SK-N-SH treated with all-trans-retinoic acid at 6 μM for 48 hours (cell line): Measurements from ENCODE around the gene EML1.

Source experiments
- ATAC-seq: fragments of 200-7000 bp; cut with Tn5 transposase; 3 replicates; pipeline ENCODE4 v1.9.1; 2020; ENCODE audit warnings: mild to moderate bottlenecking, moderate library complexity
- ARNTL ChIP-seq: fragments of 450-650 bp; formaldehyde crosslinking; IDR thresholded peaks from 2 replicates; pipeline ENCODE4 v1.5.0; 2020; ENCODE audit warnings: low read depth, mild to moderate bottlenecking, moderate library complexity, borderline replicate concordance
- CREB5 ChIP-seq: fragments of 250-450 bp; sonication (Bioruptor Pico); IDR thresholded peaks from 2 replicates; pipeline ENCODE4 v1.5.1; 2020; ENCODE audit warnings: low read depth, mild to moderate bottlenecking, moderate library complexity
- CSDC2 ChIP-seq: fragments of 250-450 bp; sonication (Bioruptor Pico); IDR thresholded peaks from 2 replicates; pipeline ENCODE4 v1.5.0; 2020; ENCODE audit warnings: mild to moderate bottlenecking, moderate library complexity
- ESRRG ChIP-seq: fragments of 250-450 bp; sonication (Bioruptor Pico); IDR thresholded peaks from 2 replicates; pipeline ENCODE4 v1.6.1; 2021; ENCODE audit warnings: mild to moderate bottlenecking
- GLIS3 ChIP-seq: fragments of 250-450 bp; sonication (Bioruptor Pico); IDR thresholded peaks from 2 replicates; pipeline ENCODE4 v1.5.0; 2020; ENCODE audit warnings: mild to moderate bottlenecking, moderate library complexity
- ISL1 ChIP-seq: fragments of 250-450 bp; sonication (Bioruptor Pico); IDR thresholded peaks from 2 replicates; pipeline ENCODE4 v2.1.2; 2022; ENCODE audit warnings: mild to moderate bottlenecking, moderate library complexity
- OSR1 ChIP-seq: fragments of 250-450 bp; sonication (Bioruptor Pico); IDR thresholded peaks from 2 replicates; pipeline ENCODE4 v1.8.0; 2022; ENCODE audit warnings: moderate library complexity, mild to moderate bottlenecking, inconsistent platforms
- RARB ChIP-seq: fragments of 250-450 bp; sonication (Bioruptor Pico); IDR thresholded peaks from 2 replicates; pipeline ENCODE4 v1.8.0; 2021; ENCODE audit warnings: mild to moderate bottlenecking, moderate library complexity
- SNAI2 ChIP-seq: fragments of 250-450 bp; sonication (Bioruptor Pico); IDR thresholded peaks from 2 replicates; pipeline ENCODE4 v1.5.0; 2020; ENCODE audit warnings: mild to moderate bottlenecking, moderate library complexity
- TCF4 ChIP-seq: fragments of 250-450 bp; sonication (Bioruptor Pico); IDR thresholded peaks from 2 replicates; pipeline ENCODE4 v1.8.0; 2021; ENCODE audit warnings: mild to moderate bottlenecking, moderate library complexity, borderline replicate concordance
- TOX ChIP-seq: fragments of 250-450 bp; sonication (Bioruptor Pico); IDR thresholded peaks from 2 replicates; pipeline ENCODE4 v1.8.0; 2021; ENCODE audit warnings: mild to moderate bottlenecking, moderate library complexity, borderline replicate concordance
- TSHZ2 ChIP-seq: fragments of 250-450 bp; sonication (Bioruptor Pico); IDR thresholded peaks from 2 replicates; pipeline ENCODE4 v1.5.0; 2020; ENCODE audit warnings: mild to moderate bottlenecking, moderate library complexity
- ZC3H10 ChIP-seq: fragments of 250-450 bp; sonication (Bioruptor Pico); IDR thresholded peaks from 2 replicates; pipeline ENCODE4 v1.5.1; 2021; ENCODE audit warnings: mild to moderate bottlenecking, moderate library complexity
- ZFP30 ChIP-seq: fragments of 450-650 bp; formaldehyde crosslinking; IDR thresholded peaks from 2 replicates; pipeline ENCODE4 v1.5.0; 2022; ENCODE audit warnings: mild to moderate bottlenecking, moderate library complexity
- ZNF70 ChIP-seq: fragments of 450-650 bp; formaldehyde crosslinking; IDR thresholded peaks from 2 replicates; pipeline ENCODE4 v1.5.0; 2020; ENCODE audit warnings: mild to moderate bottlenecking, moderate library complexity
- ZNF8 ChIP-seq: fragments of 450-650 bp; formaldehyde crosslinking; IDR thresholded peaks from 2 replicates; pipeline ENCODE4 v1.5.0; 2020; ENCODE audit warnings: mild to moderate bottlenecking, moderate library complexity
- TF ChIP-seq, protein P1 (sequence below): fragments of 250-450 bp; sonication (Bioruptor Pico); IDR thresholded peaks from 2 replicates; pipeline ENCODE4 v1.8.0; 2020; ENCODE audit warnings: mild to moderate bottlenecking, moderate library complexity, borderline replicate concordance
- TF ChIP-seq, protein P2 (sequence below): fragments of 250-450 bp; sonication (Bioruptor Pico); IDR thresholded peaks from 2 replicates; pipeline ENCODE4 v1.8.0; 2021; ENCODE audit warnings: low read depth, mild to moderate bottlenecking, moderate library complexity, borderline replicate concordance
- TF ChIP-seq, protein P3 (sequence below): fragments of 250-450 bp; sonication (Bioruptor Pico); IDR thresholded peaks from 2 replicates; pipeline ENCODE4 v1.5.1; 2021; ENCODE audit warnings: mild to moderate bottlenecking, moderate library complexity

The EML1 gene

DNA sequence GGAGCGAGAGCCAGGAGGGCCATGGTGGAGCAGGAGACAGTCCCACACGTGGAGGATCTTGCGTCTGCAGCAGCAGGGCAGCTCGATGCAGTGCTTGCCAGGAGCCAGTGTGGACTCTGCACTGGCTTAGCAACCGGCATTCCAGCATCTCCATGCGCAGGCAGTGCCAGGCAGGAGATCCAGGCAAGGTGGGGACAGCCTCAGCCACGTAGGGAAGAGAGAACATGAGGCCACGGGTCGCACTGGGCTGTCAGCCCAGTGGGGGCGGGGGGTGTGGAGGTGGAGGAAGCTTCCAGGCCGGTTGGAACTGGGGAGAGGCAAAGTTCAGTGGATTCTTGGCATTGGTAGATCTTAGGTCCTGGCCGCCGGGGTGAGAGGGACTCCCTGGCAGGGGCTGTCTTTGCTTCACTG is 151.0 kb downstream of the EML1 start:
- ATAC-seq: no peak
- TF ChIP-seq CSDC2 (CRISPR knock-in tag) (no peak), ISL1 (CRISPR knock-in tag) (no peak), SNAI2 (CRISPR knock-in tag) (no peak)
- TF ChIP-seq, protein P1, sequence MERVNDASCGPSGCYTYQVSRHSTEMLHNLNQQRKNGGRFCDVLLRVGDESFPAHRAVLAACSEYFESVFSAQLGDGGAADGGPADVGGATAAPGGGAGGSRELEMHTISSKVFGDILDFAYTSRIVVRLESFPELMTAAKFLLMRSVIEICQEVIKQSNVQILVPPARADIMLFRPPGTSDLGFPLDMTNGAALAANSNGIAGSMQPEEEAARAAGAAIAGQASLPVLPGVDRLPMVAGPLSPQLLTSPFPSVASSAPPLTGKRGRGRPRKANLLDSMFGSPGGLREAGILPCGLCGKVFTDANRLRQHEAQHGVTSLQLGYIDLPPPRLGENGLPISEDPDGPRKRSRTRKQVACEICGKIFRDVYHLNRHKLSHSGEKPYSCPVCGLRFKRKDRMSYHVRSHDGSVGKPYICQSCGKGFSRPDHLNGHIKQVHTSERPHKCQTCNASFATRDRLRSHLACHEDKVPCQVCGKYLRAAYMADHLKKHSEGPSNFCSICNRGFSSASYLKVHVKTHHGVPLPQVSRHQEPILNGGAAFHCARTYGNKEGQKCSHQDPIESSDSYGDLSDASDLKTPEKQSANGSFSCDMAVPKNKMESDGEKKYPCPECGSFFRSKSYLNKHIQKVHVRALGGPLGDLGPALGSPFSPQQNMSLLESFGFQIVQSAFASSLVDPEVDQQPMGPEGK (CRISPR knock-in tag): no peak
- TF ChIP-seq, protein P2, sequence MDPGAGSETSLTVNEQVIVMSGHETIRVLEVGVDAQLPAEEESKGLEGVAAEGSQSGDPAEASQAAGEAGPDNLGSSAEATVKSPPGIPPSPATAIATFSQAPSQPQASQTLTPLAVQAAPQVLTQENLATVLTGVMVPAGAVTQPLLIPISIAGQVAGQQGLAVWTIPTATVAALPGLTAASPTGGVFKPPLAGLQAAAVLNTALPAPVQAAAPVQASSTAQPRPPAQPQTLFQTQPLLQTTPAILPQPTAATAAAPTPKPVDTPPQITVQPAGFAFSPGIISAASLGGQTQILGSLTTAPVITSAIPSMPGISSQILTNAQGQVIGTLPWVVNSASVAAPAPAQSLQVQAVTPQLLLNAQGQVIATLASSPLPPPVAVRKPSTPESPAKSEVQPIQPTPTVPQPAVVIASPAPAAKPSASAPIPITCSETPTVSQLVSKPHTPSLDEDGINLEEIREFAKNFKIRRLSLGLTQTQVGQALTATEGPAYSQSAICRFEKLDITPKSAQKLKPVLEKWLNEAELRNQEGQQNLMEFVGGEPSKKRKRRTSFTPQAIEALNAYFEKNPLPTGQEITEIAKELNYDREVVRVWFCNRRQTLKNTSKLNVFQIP (CRISPR knock-in tag): no peak

DNA sequence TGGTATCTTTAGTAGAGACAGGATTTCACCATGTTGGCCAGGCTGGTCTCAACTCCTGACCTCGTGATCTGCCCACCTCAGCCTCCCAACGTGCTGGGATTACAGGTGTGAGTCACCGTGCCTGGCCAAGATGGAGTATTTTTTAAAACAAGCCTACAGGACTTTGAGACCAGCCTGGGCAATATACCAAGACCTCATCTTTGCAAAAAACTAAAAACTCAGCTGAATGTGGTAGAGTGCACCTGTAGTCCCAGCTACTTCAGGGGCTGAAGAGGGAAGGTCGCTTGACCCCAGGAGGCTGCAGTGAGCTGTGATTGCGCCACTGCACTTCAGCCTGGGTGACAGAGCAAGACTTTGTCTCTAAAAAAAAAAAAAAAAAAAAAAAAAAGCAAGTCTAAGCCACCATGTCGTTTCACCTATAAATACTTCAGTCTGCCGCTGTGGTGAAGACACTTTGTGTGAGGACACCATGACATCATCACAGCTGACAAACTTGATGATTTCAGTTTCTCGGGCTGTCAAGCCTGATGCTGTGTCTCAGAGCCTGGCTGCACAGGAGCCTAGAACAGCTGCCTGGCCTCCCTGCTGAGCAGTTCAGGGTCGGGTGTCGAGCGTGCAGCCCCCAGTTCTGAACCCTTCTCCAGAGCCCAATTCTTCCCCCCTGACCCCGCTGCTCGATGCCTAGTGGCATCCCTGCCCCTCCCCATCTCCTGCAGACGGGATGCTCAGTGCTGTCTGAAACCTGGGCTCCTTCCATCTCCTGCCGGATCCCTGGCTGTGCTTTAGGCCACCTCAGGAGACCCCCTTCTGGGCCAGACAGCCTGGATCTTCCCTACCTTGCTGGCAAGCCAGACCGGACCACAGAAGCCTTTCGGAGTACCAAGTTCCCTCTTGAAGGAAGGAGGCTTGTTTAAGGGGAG is 152.8 kb downstream of the EML1 start:
- no peak; the same call in 2 of the 3 replicates for ATAC-seq
- no peak for TF ChIP-seq SNAI2 (CRISPR knock-in tag)
- TF ChIP-seq RARB (CRISPR knock-in tag): no peak
- TF ChIP-seq GLIS3: no peak
- no peak for TF ChIP-seq ARNTL (CRISPR knock-in tag)
- TF ChIP-seq OSR1 (CRISPR knock-in tag): no peak
- TF ChIP-seq, protein P3, sequence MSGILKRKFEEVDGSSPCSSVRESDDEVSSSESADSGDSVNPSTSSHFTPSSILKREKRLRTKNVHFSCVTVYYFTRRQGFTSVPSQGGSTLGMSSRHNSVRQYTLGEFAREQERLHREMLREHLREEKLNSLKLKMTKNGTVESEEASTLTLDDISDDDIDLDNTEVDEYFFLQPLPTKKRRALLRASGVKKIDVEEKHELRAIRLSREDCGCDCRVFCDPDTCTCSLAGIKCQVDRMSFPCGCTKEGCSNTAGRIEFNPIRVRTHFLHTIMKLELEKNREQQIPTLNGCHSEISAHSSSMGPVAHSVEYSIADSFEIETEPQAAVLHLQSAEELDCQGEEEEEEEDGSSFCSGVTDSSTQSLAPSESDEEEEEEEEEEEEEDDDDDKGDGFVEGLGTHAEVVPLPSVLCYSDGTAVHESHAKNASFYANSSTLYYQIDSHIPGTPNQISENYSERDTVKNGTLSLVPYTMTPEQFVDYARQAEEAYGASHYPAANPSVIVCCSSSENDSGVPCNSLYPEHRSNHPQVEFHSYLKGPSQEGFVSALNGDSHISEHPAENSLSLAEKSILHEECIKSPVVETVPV (CRISPR knock-in tag): no peak
- no peak for TF ChIP-seq ZNF70 (CRISPR knock-in tag)
- TF ChIP-seq ZFP30 (CRISPR knock-in tag): no peak
- TF ChIP-seq ISL1 (CRISPR knock-in tag): no peak
- no peak for TF ChIP-seq ZC3H10
- TF ChIP-seq CSDC2 (CRISPR knock-in tag): no peak
- TF ChIP-seq TSHZ2 (CRISPR knock-in tag): no peak
- no peak for TF ChIP-seq ESRRG (CRISPR knock-in tag)
- TF ChIP-seq ZNF8: no peak
- TF ChIP-seq, protein P1 (CRISPR knock-in tag): no peak
- no peak for TF ChIP-seq TOX (CRISPR knock-in tag)
- TF ChIP-seq CREB5 (CRISPR knock-in tag): no peak
- no peak for TF ChIP-seq TCF4 (CRISPR knock-in tag)
